Measurements from ENCODE around the gene NRP1. TPM values are rescaled to one million over a fixed set of nuclear protein-coding genes. Genes with fewer than 3 reads are reported as not detected.

Gene NRP1
- total RNA-seq, 1 donor = 197 TPM

DNA sequence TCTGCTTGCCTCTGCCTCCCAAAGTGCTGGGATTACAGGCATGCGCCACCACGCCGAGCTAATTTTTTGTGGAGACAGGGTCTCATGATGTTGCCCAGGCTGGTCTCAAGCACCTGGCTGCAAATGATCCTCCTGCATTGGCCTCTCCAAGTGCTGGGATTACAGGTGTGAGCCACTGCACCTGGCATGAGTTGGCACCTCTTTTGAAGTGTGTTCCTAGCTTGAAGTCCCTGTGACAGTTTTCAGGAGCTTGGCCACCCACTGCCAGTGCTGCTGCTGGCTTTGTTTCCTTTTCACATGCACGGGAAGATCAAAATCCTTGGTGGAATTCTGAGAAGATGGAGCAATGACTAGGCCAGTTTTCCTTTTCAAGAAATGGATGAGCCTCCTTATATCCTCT, 126.3 kb downstream of the NRP1 start:
- no peak overlapping the region for H3K4me3 ChIP-seq (ENCODE audit: low read depth, low read length)
- TF ChIP-seq, protein P1, sequence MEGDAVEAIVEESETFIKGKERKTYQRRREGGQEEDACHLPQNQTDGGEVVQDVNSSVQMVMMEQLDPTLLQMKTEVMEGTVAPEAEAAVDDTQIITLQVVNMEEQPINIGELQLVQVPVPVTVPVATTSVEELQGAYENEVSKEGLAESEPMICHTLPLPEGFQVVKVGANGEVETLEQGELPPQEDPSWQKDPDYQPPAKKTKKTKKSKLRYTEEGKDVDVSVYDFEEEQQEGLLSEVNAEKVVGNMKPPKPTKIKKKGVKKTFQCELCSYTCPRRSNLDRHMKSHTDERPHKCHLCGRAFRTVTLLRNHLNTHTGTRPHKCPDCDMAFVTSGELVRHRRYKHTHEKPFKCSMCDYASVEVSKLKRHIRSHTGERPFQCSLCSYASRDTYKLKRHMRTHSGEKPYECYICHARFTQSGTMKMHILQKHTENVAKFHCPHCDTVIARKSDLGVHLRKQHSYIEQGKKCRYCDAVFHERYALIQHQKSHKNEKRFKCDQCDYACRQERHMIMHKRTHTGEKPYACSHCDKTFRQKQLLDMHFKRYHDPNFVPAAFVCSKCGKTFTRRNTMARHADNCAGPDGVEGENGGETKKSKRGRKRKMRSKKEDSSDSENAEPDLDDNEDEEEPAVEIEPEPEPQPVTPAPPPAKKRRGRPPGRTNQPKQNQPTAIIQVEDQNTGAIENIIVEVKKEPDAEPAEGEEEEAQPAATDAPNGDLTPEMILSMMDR (IDR thresholded peaks at IDR 0.05; ENCODE audit: insufficient read depth, low read depth, low read length) = no peak
- DNase-seq (ENCODE audit: low read depth) = no peak

- no peak overlapping the region for H3K4me3 ChIP-seq (ENCODE audit: low read depth, low read length)
- DNase-seq (ENCODE audit: low read depth) = peak; percentile 69
- TF ChIP-seq, protein P1 (IDR thresholded peaks at IDR 0.05; ENCODE audit: insufficient read depth, low read depth, low read length) = no peak
These were observed 130.4 kb downstream of the NRP1 start for GRCh38 chr10:33204031-33204430.

DNA sequence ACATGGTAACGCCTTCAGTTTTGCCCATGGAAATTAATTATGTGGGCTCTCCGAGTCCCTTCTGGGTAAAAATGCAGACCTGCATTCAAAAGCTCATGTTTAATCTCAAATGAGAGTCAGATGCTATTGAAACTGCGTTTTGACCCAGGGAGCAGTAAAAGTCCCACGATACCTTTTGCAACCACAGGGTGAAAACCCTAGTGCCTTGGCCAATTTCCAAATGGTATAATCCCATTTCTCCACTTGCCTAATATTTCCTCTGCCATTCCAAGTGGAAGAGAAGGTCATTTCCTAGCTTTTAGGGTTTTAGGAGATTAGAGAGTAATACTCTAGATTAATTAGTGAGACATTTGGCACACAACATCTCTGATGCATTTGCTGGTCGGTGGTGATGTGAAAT, 132.5 kb downstream of the NRP1 start:
- H3K4me3 ChIP-seq (ENCODE audit: low read depth, low read length) = no peak overlapping the region
- TF ChIP-seq, protein P1 (IDR thresholded peaks at IDR 0.05; ENCODE audit: insufficient read depth, low read depth, low read length) = no peak
- peak; percentile 67 for DNase-seq (ENCODE audit: low read depth)

- peak; percentile 90 for DNase-seq (ENCODE audit: low read depth)
- TF ChIP-seq, protein P1 (IDR thresholded peaks at IDR 0.05; ENCODE audit: insufficient read depth, low read depth, low read length) = no peak
- H3K4me3 ChIP-seq (ENCODE audit: low read depth, low read length) = no peak overlapping the region
These were observed 133.2 kb downstream of the NRP1 start for GRCh38 chr10:33201056-33201780.

DNA sequence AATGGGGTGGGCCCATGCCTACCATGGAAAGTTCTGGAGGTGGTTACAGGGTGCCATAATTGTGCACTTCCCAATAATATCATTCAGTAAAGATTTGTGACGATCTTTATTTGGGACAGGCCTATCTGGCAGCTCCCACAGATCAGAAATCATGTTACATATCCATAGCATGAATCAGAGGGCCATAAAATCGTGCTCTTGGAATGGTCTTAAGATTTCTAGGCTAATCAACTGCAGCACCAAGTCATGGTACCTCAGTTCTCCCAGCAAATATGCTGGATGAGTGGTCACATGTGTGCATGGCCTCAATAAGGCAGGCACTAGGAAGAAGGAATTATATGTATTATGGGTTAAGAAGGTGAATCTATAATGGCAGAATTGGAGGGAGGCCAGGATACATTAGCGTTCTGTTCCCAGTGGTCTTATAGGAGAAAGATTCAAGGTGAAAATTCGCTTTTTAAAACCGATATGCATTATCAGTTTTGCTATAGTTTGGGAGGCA, 134.7 kb downstream of the NRP1 start:
- H3K4me3 ChIP-seq (ENCODE audit: low read depth, low read length) = no peak overlapping the region
- TF ChIP-seq, protein P1 (IDR thresholded peaks at IDR 0.05; ENCODE audit: insufficient read depth, low read depth, low read length) = no peak
- DNase-seq (ENCODE audit: low read depth) = peak; percentile 46

DNA sequence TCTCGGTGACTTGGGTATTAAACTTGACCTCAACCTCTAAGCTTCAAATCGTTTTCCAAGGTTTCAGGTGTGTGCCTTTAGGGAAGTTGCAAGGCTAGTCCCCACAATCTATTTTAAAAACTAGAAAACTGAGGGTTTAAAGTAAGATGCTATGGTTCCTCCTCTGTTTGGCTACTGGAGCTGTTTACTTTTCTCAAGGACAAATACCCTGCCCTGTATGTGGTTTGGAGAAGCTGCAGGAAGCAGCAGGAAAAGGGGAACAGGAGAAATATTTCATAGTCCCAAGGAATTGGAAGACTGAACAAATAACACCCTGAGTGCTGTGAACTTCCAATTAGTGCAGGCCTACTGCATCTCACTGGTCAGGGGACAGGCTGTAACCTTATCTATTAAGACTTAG, 135.9 kb downstream of the NRP1 start:
- no peak overlapping the region for H3K4me3 ChIP-seq (ENCODE audit: low read depth, low read length)
- DNase-seq (ENCODE audit: low read depth) = no peak
- TF ChIP-seq, protein P1 (IDR thresholded peaks at IDR 0.05; ENCODE audit: insufficient read depth, low read depth, low read length) = no peak
